HG02571 (cell line): ENCODE results near the gene SMIM13.
"Not testable (repeated sequence)": the region's sequence is repeated elsewhere in the genome, so short reads cannot be mapped to it uniquely, and the experiment has no call there.

ENCODE experiments used
- ATAC-seq: cut with Tn5 transposase; IDR thresholded peaks from one replicate; pipeline ENCODE4 v1.9.1; 2021; ENCODE audit warnings: mild to moderate bottlenecking, moderate library complexity; ENCODE audit not compliant: unreplicated experiment

SMIM13 gene

GRCh38 chr6:11083491-11083890 is 10.1 kb upstream of the SMIM13 start:
- ATAC-seq, result no peak

GRCh38 chr6:11083956-11084355 is 9.7 kb upstream of the SMIM13 start:
- no peak for ATAC-seq

DNA sequence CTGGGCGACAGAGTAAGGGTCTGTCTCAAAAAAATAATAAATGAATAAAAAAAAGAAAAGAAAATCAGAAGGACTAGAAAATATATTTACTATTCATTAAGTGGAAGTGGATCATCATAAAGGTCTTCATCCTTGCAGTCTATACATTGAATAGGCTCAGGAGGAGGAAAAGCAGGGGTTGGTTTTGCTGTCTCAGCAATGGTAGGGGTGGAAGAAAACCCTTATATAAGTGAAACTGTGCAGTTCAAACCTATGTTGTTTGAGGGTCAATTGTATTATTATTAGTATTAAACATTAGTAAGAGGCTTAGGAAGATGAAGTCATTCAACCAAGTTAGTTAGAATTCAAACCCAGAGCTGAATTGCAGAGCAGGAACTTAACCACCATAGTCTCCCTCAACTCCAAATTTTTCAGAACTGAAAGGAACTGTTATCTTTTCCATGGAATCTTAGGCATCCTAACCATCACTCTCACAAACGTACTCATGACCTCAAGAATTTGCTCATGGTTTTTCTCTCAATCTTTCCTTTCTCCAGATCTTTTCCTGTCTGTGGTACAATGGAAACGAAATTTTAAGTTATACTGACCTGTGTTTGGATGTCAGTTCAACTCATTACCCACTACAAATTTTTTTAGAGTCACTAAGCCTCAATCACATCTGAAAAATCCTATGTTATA is 7.7 kb upstream of the SMIM13 start:
- no peak for ATAC-seq

DNA sequence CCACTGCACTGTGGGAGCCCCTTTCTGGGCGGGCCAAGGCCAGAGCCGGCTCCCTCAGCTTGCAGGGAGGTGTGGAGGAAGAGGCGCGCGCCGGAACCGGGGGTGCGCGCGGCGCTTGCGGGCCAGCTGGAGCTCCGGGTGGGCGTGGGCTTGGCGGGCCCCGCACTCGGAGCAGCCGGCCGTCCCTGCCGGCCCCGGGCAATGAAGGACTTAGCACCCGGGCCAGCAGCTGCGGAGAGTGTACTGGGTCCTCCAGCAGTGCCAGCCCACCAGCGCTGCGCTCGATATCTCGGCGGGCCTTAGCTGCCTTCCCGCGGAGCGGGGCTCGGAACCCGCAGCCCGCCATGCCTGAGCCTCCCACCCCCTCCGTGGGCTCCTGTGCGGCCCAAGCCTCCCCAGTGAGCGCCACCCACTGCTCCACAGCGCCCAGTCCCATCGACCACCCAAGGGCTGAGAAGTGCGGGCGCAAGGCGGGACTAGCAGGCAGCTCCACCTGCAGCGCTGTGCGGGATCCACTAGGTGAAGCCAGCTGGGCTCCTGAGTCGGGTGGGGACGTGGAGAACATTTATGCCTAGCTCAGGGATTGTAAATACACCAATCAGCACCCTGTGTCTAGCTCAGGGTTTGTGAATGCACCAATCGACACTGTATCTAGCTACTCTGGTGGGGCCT is 6.4 kb upstream of the SMIM13 start:
- ATAC-seq, result not testable (repeated sequence)

DNA sequence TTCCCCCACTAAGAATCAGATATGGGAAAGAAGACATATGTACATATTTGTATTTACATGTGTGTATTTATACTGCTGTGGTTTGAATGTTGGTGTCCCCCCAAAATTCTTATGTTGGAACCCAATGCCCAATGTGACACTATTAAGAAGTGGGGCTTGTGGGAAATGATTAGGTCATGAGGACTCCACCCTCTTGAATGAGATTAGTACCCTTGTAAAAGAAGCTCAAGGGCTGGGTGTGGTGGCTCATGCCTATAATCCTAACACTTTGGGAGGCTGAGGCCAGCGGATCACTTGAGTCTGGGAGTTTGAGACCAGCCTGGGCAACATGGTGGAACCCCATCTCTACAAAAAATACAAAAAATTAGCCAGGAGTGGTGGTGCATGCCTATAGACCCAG is 3.9 kb upstream of the SMIM13 start:
- ATAC-seq, result no peak

DNA sequence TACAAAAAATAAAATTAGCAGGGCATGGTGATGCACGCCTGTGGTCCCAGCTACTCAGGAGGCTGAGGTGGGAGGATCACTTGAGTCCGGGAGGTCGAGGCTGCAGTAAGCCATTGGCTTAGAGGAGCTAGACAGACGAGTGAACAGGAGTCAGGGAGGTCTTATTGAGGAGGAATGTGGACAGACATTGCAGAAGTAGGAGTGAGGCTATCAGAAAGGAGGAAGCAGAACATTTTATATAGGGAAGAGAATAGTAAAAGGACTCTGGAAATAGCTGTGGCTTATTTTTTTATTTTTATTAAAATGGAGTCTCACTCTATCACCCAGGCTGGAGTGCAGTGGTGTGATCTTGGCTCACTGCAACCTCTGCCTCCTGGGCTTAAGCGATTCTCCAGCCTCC is 2.5 kb upstream of the SMIM13 start:
- not testable (repeated sequence) for ATAC-seq

DNA sequence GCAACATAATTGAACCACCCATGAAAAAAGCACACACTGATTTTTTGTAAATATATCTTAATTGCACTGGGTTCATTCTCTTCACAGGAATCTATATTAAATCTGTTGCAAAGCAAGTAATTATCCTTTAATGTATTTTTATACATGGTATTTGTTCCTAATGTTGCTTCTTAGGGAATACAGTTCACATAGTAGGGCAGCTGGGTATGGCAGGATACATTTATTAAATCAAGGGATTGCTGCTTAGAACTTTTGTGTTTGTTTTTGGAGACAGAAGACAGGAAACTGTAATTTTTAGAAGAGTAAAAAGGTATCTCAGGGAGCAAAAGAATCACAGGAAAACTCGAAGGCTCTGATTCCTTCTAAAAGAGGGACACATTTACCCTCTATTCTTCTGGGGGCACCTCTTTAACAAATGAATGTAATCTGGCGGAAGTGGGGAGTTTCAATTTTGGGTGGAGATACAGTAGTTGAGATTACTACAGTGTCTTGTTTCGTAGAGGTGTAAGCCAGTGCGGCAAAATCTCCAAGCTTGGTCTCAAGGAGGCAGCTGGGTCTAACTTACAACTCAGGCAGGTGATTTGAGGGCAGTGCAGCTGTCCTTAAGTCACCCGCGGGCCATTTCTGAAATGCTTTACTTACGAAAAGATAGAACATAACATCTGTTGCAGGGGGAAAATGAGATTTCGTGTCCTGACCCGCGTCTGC is 812 bp upstream of the SMIM13 start:
- ATAC-seq, result peak; percentile 27

GRCh38 chr6:11093376-11093625 is 333 bp upstream of the SMIM13 start:
- ATAC-seq, result peak; percentile 15

- peak; percentile 35 for ATAC-seq
Measured at GRCh38 chr6:11094411-11094851, 797 bp downstream of the SMIM13 start.

DNA sequence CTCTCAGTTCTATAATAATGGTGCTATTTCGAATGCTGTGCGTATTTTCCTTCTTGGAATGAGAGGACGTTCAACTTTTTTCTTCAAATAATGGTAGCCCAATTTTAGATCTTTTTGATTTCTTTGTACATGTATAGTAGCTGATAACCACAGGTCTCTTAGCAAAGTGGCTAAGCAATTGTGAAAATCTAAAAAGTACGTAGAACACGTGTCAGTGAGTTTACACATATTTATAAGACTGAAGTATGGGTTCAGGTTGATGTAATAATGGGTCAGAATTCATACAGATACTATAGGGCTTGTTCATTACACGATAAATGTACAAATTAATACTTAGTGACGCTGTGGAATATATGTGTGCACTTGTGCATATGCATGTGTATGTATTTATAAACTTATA is 1.3 kb downstream of the SMIM13 start:
- no peak for ATAC-seq

- ATAC-seq, result no peak
Measured at GRCh38 chr6:11096109-11096508, 2.5 kb downstream of the SMIM13 start.

DNA sequence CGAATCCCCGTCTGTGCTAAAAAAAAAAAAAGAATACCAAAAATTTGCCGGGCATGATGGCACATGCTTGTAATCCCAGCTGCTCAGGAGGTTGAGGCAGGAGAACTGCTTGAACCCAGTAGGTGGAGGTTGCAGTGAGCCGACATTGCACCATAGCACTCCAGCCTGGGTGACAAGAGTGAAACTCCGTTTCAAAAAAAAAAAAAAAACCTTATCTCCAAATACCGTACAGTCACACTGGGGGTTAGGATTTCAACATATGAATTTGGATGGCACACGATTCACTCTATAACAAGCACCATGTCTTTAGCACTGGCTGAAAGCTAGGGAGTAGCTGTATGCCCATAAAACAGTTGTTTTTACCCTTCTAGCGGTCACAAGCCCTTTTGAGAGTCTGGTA is 3.8 kb downstream of the SMIM13 start:
- no peak for ATAC-seq

- no peak for ATAC-seq
Measured at GRCh38 chr6:11098004-11098403, 4.4 kb downstream of the SMIM13 start.

DNA sequence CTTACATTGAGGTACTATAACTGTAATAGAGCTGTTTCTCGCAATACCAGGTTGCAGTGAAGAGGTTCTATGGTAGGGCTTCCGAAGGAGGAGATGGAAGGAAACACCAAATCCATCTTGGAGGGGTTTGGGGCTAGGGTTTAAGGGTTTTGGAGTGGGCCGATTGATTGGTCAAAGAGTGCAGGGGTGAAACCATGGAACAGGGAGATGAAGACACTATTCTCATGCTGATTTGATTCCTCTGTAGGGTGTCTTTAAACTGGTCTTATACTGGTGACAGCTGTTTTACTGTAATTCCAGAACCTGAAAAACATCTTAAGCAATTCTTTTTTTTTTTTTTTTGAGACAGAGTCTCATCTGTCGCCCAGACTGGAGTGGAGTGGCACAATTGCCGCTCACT is 7.8 kb downstream of the SMIM13 start:
- ATAC-seq, result no peak

DNA sequence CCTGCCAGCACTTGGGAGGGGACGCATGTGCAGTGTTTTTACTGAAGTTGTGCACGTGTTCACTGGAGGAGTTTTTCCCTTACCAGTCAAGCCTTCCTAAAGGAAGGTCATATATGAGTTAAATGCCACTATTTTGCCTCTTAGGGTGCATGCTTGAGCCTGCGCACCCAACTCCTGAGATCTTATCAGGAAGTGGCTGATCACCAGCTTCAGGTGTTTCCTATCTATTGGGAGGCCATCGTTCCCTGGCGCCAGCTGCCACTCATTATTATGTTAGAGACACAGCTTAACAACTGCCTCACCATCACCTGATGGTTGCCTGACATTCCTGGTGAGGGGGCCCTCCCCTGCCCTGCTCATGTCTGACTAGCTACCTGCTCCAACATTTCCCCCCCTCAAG is 9.4 kb downstream of the SMIM13 start:
- no peak for ATAC-seq

GRCh38 chr6:11108726-11109125 is 15.1 kb downstream of the SMIM13 start:
- ATAC-seq, result no peak

- ATAC-seq, result no peak
Measured at GRCh38 chr6:11110921-11111768, 17.5 kb downstream of the SMIM13 start, which contains the start of gene ERVFRD-1. Gene ERVFRD-1, minus strand, starts transcription at chr6:11111725. Its CDS starts 6,415 bp downstream, at chr6:11105310.

GRCh38 chr6:11111769-11112437 is 18.3 kb downstream of the SMIM13 start:
- ATAC-seq, result no peak

DNA sequence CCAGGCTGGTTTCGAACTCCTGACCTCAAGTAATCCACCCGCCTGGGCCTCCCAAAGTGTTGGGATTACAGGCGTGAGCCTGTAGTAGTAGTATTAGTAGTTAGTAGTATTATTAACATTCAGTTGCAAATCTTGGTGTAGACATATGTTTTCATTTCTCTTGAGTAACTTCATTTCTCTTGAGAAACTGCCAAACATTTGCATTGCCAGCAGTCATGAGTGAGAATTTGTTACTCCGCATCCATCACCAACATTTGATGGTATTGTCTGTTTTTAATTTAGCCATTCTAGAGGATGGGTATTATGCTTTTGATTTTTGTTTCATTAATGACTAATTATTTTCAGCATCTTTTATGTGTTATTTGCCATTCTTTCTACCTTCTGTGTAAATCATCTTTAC is 19.4 kb downstream of the SMIM13 start:
- no peak for ATAC-seq

DNA sequence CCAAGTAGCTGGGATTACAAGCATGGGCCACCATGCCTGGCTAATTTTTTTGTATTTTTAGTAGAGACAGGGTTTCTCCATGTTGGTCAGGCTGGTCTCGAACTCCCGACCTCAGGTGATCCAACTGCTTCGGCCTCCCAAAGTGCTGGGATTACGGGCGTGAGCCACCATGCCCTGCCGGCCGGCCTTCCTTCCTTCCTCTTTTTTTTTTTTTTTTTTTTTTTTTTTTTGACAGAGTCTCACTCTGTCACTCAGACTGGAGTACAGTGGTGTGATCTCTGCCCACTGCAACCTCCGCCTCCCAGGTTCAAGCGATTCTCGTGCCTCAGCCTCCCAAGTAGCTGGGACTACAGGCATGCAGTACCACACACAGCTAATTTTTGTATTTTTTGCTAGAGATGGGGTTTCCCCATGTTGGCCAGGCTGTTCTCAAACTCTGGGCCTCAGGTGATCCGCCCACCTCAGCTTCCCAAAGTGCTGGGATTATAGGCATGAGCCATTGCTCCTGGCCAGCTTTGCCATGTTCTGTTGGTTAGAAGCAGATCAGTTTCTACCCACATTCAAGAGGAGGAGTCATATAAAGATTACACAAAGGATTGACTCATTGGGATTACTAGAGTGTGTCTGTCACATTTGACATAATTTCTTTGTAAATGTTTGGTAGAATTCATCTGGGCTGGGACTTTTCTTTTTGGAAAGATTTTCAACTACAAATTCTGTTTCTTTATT is 22.3 kb downstream of the SMIM13 start:
- ATAC-seq, result not testable (repeated sequence)
